ENCODE results near the gene SEC11C. TPM values are rescaled to one million over a fixed set of nuclear protein-coding genes. Genes with fewer than 3 reads are reported as not detected.

The SEC11C gene
- total and polyA plus RNA-seq, 2 of the 13 experiments (the other 11 are each of a cell fraction or from before 2014, with no cell fraction given) = 71.9 to 297 TPM

GRCh38 chr18:59139615-59140301 lies at the start of gene SEC11C (continued):
- TF ChIP-seq RFX5 (IDR thresholded peaks at IDR 0.05; ENCODE audit: low read depth, low read length) (no peak), CEBPB (IDR thresholded peaks at IDR 0.05; ENCODE audit: borderline replicate concordance, low read depth, low read length) (no peak), BRD4 (CRISPR knock-in tag; IDR thresholded peaks at IDR 0.05) (no peak), ZNF446 (CRISPR knock-in tag; IDR thresholded peaks at IDR 0.05) (no peak), ZFP37 (CRISPR knock-in tag; IDR thresholded peaks at IDR 0.05; ENCODE audit: borderline replicate concordance) (no peak), ZNF788 (CRISPR knock-in tag; IDR thresholded peaks at IDR 0.05; ENCODE audit: borderline replicate concordance) (peak; percentile 60; the same call in 1 of the 2 replicates), ARHGAP35 (CRISPR knock-in tag; IDR thresholded peaks at IDR 0.05; ENCODE audit: borderline replicate concordance) (no peak), FOXJ3 (CRISPR knock-in tag; IDR thresholded peaks at IDR 0.05; ENCODE audit: borderline replicate concordance) (no peak), NFE2L2 (IDR thresholded peaks at IDR 0.05; ENCODE audit: low read length) (no peak), POLR2AphosphoS5 (IDR thresholded peaks at IDR 0.05; ENCODE audit: low read depth, low read length) (no peak; the same call in 1 of the 2 replicates), ZFP1 (CRISPR knock-in tag; IDR thresholded peaks at IDR 0.05) (no peak), MAFK (conservative IDR thresholded peaks at IDR 0.05 in 1 of 2, IDR thresholded peaks at IDR 0.05 in 1 of 2; ENCODE audit: low read length in 2 of 2) (no peak), ZNF570 (CRISPR knock-in tag; IDR thresholded peaks at IDR 0.05; ENCODE audit: borderline replicate concordance) (no peak), ZNF670 (CRISPR knock-in tag; IDR thresholded peaks at IDR 0.05; ENCODE audit: borderline replicate concordance) (0 out of 2 replicates have a peak, but pooled peaks have one; percentile 47), FLYWCH1 (CRISPR knock-in tag; IDR thresholded peaks at IDR 0.05) (no peak), XBP1 (CRISPR knock-in tag; IDR thresholded peaks at IDR 0.05) (no peak), STAT6 (CRISPR knock-in tag; IDR thresholded peaks at IDR 0.05; ENCODE audit: borderline replicate concordance) (no peak), SNAPC2 (CRISPR knock-in tag; IDR thresholded peaks at IDR 0.05) (no peak), SSRP1 (CRISPR knock-in tag; IDR thresholded peaks at IDR 0.05) (no peak), KLF12 (CRISPR knock-in tag; IDR thresholded peaks at IDR 0.05; ENCODE audit: borderline replicate concordance) (no peak), TBX2 (CRISPR knock-in tag; IDR thresholded peaks at IDR 0.05; ENCODE audit: borderline replicate concordance) (peak; percentile 29; the same call in 1 of the 2 replicates), ZIK1 (CRISPR knock-in tag; IDR thresholded peaks at IDR 0.05; ENCODE audit: borderline replicate concordance, low read depth) (no peak), SOX5 (CRISPR knock-in tag; IDR thresholded peaks at IDR 0.05; ENCODE audit: borderline replicate concordance) (no peak; the same call in 1 of the 2 replicates), ARNT2 (CRISPR knock-in tag; IDR thresholded peaks at IDR 0.05; ENCODE audit: low read depth) (no peak), TMF1 (CRISPR knock-in tag; IDR thresholded peaks at IDR 0.05; ENCODE audit: low read depth) (0 out of 2 replicates have a peak, but pooled peaks have one; percentile 32)
- TF ChIP-seq, protein P1, sequence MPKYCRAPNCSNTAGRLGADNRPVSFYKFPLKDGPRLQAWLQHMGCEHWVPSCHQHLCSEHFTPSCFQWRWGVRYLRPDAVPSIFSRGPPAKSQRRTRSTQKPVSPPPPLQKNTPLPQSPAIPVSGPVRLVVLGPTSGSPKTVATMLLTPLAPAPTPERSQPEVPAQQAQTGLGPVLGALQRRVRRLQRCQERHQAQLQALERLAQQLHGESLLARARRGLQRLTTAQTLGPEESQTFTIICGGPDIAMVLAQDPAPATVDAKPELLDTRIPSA (CRISPR knock-in tag; IDR thresholded peaks at IDR 0.05; ENCODE audit: borderline replicate concordance) = peak; percentile 48; the same call in 1 of the 2 replicates
- TF ChIP-seq, protein P2, sequence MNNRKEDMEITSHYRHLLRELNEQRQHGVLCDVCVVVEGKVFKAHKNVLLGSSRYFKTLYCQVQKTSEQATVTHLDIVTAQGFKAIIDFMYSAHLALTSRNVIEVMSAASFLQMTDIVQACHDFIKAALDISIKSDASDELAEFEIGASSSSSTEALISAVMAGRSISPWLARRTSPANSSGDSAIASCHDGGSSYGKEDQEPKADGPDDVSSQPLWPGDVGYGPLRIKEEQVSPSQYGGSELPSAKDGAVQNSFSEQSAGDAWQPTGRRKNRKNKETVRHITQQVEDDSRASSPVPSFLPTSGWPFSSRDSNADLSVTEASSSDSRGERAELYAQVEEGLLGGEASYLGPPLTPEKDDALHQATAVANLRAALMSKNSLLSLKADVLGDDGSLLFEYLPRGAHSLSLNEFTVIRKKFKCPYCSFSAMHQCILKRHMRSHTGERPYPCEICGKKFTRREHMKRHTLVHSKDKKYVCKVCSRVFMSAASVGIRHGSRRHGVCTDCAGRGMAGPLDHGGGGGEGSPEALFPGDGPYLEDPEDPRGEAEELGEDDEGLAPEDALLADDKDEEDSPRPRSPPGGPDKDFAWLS (CRISPR knock-in tag; IDR thresholded peaks at IDR 0.05; ENCODE audit: borderline replicate concordance) = no peak
